Progenitor cell of endocrine pancreas (in vitro differentiated cells): ENCODE results near the gene PSMF1. TPM values are rescaled to one million over a fixed set of nuclear protein-coding genes. Genes with fewer than 3 reads are reported as not detected.

Experiments
- DNase-seq: peaks from one replicate; pipeline ENCODE4 v3.0.0; 2021; ENCODE audit warnings: low spot score; ENCODE audit not compliant: unreplicated experiment
- H3K27ac Mint-ChIP-seq: 2 replicates; pipeline ENCODE4 v1.8.0; 2021; ENCODE audit warnings: mild to moderate bottlenecking, moderate library complexity, mixed read lengths
- H3K27me3 Mint-ChIP-seq: 2 replicates; pipeline ENCODE4 v1.8.0; 2021; ENCODE audit warnings: mixed read lengths
- H3K36me3 Mint-ChIP-seq: 2 replicates; pipeline ENCODE4 v1.8.0; 2022; ENCODE audit warnings: mixed read lengths; ENCODE audit not compliant: insufficient read depth
- H3K4me1 Mint-ChIP-seq: 2 replicates; pipeline ENCODE4 v1.8.0; 2021; ENCODE audit warnings: low read depth, mixed read lengths
- H3K4me3 Mint-ChIP-seq: 2 replicates; pipeline ENCODE4 v1.8.0; 2021; ENCODE audit warnings: low read depth, mild to moderate bottlenecking, moderate library complexity, mixed read lengths
- H3K9me3 Mint-ChIP-seq: 2 replicates; pipeline ENCODE4 v1.8.0; 2021; ENCODE audit warnings: low read depth, mixed read lengths
- total RNA-seq: library from RNA; stranded (reverse); gene quantifications from 2 replicates; pipeline ENCODE4 v1.2.1, GENCODE V29; 2021
- TF ChIP-seq, protein P1 (sequence below): fragments of 200-600 bp; sonication (generic); IDR thresholded peaks from one replicate; pipeline ENCODE4 v1.5.0; 2021; ENCODE audit warnings: antibody characterized with exemption, mild to moderate bottlenecking; ENCODE audit not compliant: unreplicated experiment

The PSMF1 gene
- total RNA-seq, 1 donor from 2014 or later: 92.5 TPM

- no peak for DNase-seq
- TF ChIP-seq, protein P1, sequence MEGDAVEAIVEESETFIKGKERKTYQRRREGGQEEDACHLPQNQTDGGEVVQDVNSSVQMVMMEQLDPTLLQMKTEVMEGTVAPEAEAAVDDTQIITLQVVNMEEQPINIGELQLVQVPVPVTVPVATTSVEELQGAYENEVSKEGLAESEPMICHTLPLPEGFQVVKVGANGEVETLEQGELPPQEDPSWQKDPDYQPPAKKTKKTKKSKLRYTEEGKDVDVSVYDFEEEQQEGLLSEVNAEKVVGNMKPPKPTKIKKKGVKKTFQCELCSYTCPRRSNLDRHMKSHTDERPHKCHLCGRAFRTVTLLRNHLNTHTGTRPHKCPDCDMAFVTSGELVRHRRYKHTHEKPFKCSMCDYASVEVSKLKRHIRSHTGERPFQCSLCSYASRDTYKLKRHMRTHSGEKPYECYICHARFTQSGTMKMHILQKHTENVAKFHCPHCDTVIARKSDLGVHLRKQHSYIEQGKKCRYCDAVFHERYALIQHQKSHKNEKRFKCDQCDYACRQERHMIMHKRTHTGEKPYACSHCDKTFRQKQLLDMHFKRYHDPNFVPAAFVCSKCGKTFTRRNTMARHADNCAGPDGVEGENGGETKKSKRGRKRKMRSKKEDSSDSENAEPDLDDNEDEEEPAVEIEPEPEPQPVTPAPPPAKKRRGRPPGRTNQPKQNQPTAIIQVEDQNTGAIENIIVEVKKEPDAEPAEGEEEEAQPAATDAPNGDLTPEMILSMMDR: no peak
- Mint-ChIP-seq H3K4me1 (no peaks in the 10 kb centered on the region), H3K9me3 (no peaks in the 10 kb centered on the region), H3K4me3 (no peak overlapping the region), H3K27ac (no peak overlapping the region), H3K36me3 (peaks cover 24% of the 10 kb centered on the region), H3K27me3 (no peaks in the 10 kb centered on the region)
Measured at GRCh38 chr20:1163653-1164052, 45.3 kb downstream of the PSMF1 start.

DNA sequence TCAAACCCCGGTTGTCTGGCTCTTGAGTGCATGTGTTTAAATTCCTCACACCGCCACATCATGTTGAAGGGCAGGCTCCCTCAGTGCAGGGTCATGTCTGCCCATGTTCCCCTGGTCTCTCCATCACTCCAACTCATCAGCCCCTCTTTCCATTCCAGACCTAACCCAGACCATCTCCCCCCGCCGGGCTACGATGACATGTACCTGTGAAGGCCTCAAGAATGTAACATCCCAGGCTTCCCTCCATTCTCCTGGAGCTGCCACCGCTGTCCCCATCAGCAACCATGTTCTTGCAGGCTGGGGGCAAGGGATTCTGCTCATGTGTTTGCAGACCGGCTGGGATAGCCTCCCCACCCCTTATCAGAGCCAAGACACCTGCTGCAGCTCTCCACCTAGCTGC, 46.5 kb downstream of the PSMF1 start:
- no peaks in the 10 kb centered on the region for H3K4me1 Mint-ChIP-seq
- H3K4me3 Mint-ChIP-seq: no peak overlapping the region
- peaks cover 26% of the 10 kb centered on the region for H3K36me3 Mint-ChIP-seq
- TF ChIP-seq, protein P1: no peak
- H3K27me3 Mint-ChIP-seq: no peaks in the 10 kb centered on the region
- no peaks in the 10 kb centered on the region for H3K9me3 Mint-ChIP-seq
- no peak overlapping the region for H3K27ac Mint-ChIP-seq
- no peak for DNase-seq

GRCh38 chr20:1165521-1165920, 47.1 kb downstream of the PSMF1 start:
- TF ChIP-seq, protein P1: no peak
- Mint-ChIP-seq H3K9me3 (no peaks in the 10 kb centered on the region), H3K27me3 (no peaks in the 10 kb centered on the region), H3K4me3 (no peak overlapping the region), H3K27ac (no peak overlapping the region), H3K36me3 (peaks cover 30% of the 10 kb centered on the region), H3K4me1 (no peaks in the 10 kb centered on the region)
- DNase-seq: no peak

DNA sequence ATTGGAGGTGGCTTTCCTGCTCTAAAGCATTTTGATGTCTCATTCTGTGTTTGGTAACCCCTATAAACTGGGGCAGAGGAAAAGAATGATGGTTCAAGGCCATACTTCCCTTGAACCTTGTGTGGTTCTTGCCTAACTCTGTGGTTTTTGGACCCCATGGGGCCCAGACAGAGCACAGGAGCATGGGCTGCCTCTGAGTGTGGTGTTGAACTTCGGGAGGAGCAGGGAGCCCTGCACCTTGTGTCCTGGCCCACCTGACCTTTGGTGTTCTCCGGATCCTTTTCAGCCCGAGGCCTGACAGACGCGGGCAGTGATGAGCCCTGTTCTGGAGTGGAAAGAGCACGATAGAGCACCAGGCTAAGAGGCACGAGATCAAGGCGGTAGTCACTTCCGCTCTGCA, 47.5 kb downstream of the PSMF1 start:
- H3K4me3 Mint-ChIP-seq: no peak overlapping the region
- TF ChIP-seq, protein P1: no peak
- no peaks in the 10 kb centered on the region for H3K27me3 Mint-ChIP-seq
- H3K4me1 Mint-ChIP-seq: no peaks in the 10 kb centered on the region
- peaks cover 30% of the 10 kb centered on the region for H3K36me3 Mint-ChIP-seq
- H3K9me3 Mint-ChIP-seq: no peaks in the 10 kb centered on the region
- no peak overlapping the region for H3K27ac Mint-ChIP-seq
- DNase-seq: no peak

DNA sequence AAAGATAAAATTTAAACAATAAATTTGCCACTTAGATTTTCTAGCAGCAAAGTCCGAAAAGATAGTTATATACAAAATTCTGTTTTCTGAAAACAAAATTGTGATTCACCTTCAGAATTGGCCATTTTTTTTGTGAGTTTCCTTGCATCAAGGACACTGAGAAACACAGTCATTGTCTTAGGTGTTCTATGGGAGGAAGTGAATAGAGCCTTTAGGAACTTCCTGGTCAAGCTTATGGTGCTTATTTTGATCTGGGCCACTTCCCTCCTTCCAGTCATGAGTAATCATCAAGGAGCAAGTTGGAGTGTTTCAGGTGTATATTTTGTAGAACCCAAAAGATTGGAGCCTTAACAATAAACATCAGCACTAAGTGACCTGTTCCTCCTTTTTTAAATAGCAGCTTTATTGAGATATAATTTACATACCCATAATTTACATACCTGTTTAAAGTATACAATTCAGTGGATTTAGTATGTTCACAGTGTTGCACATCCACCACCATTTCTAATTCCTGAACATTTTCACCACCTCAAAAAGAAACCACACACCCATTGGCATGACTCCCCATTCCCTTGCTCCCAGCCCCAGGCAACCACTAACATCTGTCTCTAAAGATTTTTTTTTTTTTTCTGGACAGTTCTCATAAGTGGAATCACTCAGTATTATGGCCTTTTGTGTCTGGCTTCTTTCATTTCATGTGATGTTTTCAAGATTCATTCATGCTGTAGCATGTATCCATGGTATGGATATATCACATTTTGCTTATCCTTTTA, 48.7 kb downstream of the PSMF1 start:
- DNase-seq: no peak
- no peaks in the 10 kb centered on the region for H3K27me3 Mint-ChIP-seq
- TF ChIP-seq, protein P1: no peak
- H3K36me3 Mint-ChIP-seq: peaks cover 30% of the 10 kb centered on the region
- no peaks in the 10 kb centered on the region for H3K9me3 Mint-ChIP-seq
- no peak overlapping the region for H3K27ac Mint-ChIP-seq
- H3K4me3 Mint-ChIP-seq: no peak overlapping the region
- no peaks in the 10 kb centered on the region for H3K4me1 Mint-ChIP-seq
